OCI-LY7 (cell line): ENCODE data around the gene CREB3L1. TPM values are rescaled to one million over a fixed set of nuclear protein-coding genes. Genes with fewer than 3 reads are reported as not detected.

ENCODE experiments used
- BruUV-seq: library from RNA; stranded (reverse); fragments of 400-500 nt; replicated peaks from 2 replicates; lab custom pipeline; 2021; lab: Mats Ljungman, UMichigan
- CTCF ChIA-PET: fragments of 300-600 bp; sonication (Branson Sonifier 250); formaldehyde crosslinking; loops from one replicate; lab custom pipeline; 2022; ENCODE audit warnings: antibody characterized with exemption; ENCODE audit not compliant: unreplicated experiment; lab: Charles Lee
- POLR2A ChIA-PET: fragments of 300-600 bp; sonication (Branson Sonifier 250); formaldehyde crosslinking; loops from one replicate; lab custom pipeline; 2022; ENCODE audit warnings: antibody characterized with exemption; lab: Charles Lee
- DNase-seq: peaks from one replicate; pipeline ENCODE4 v3.0.0-alpha.2; 2015; ENCODE audit warnings: low spot score
- H2AFZ ChIP-seq: fragments of 200-600 bp; sonication (generic), shearing (Covaris generic); 2 replicates; pipeline ENCODE4 v1.6.1; 2014; ENCODE audit warnings: mild to moderate bottlenecking, antibody characterized with exemption, low read length, moderate library complexity
- H3K27ac ChIP-seq: fragments of 200-600 bp; sonication (generic); 2 replicates; pipeline ENCODE4 v1.5.1; 2014; ENCODE audit warnings: mixed run types, low read depth, mild to moderate bottlenecking, moderate library complexity, low read length, inconsistent platforms; ENCODE audit not compliant: poor library complexity, severe bottlenecking
- H3K36me3 ChIP-seq: fragments of 200-600 bp; sonication (generic); 2 replicates; pipeline ENCODE4 v1.6.1; 2014; ENCODE audit warnings: mild to moderate bottlenecking, antibody characterized with exemption, low read length, moderate library complexity, mixed read lengths; ENCODE audit not compliant: insufficient read depth
- H3K4me1 ChIP-seq: fragments of 200-600 bp; sonication (generic); 2 replicates; pipeline ENCODE4 v1.5.1; 2014; ENCODE audit warnings: mild to moderate bottlenecking, low read length; ENCODE audit not compliant: insufficient read depth, poor library complexity, severe bottlenecking
- H3K4me2 ChIP-seq: fragments of 200-600 bp; sonication (generic); 2 replicates; pipeline ENCODE4 v1.6.1; 2014; ENCODE audit warnings: mild to moderate bottlenecking, low read length
- H3K4me3 ChIP-seq: fragments of 200-600 bp; sonication (generic); 2 replicates; pipeline ENCODE4 v1.5.1; 2014; ENCODE audit warnings: mild to moderate bottlenecking, low read depth, low read length; ENCODE audit not compliant: poor library complexity, severe bottlenecking
- H3K79me2 ChIP-seq: fragments of 200-600 bp; sonication (generic); 2 replicates; pipeline ENCODE4 v1.6.1; 2016; ENCODE audit warnings: low read depth, mild to moderate bottlenecking, low read length, moderate library complexity, mixed read lengths; ENCODE audit not compliant: insufficient read depth
- H3K9me2 ChIP-seq: fragments of 200-600 bp; sonication (generic); 2 replicates; pipeline ENCODE4 v1.6.1; 2016; ENCODE audit warnings: mild to moderate bottlenecking, low read length, mixed read lengths; ENCODE audit not compliant: insufficient read depth
- H3K9me3 ChIP-seq: fragments of 200-600 bp; sonication (generic); 2 replicates; pipeline ENCODE4 v1.6.1; 2014; ENCODE audit warnings: mild to moderate bottlenecking, mixed run types, low read length, mixed read lengths
- H4K20me1 ChIP-seq: fragments of 200-600 bp; sonication (generic); 2 replicates; pipeline ENCODE4 v1.6.1; 2014; ENCODE audit warnings: mild to moderate bottlenecking, antibody characterized with exemption, low read length, moderate library complexity, mixed read lengths; ENCODE audit not compliant: insufficient read depth
- EZH2phosphoT487 ChIP-seq: fragments of 200-600 bp; sonication (generic); IDR thresholded peaks from 2 replicates; pipeline ENCODE4 v1.6.1; 2018; ENCODE audit warnings: low read depth, borderline replicate concordance, mild to moderate bottlenecking, mixed run types, antibody characterized with exemption, low read length, moderate library complexity, mixed read lengths
- intact Hi-C: fragments of 100-400 bp; cut with micrococcal nuclease; formaldehyde crosslinking; loops from one replicate; pipeline ENCODE4 v1.10.0; 2022; ENCODE audit not compliant: unreplicated experiment
- total RNA-seq, 2 experiments: library from RNA; depleted of rRNA in 1 of 2; stranded (reverse); fragments of >200 nt in 1 of 2; shearing (Covaris generic) in 1 of 2; gene quantifications; 2 replicates each; pipeline ENCODE4 v1.2.3, GENCODE V29; 2014 to 2022
- TF ChIP-seq, protein P1 (sequence below): fragments of 200-600 bp; sonication (generic); conservative IDR thresholded peaks from 2 replicates; pipeline ENCODE4 v1.5.1; 2014; ENCODE audit warnings: mild to moderate bottlenecking, antibody characterized with exemption, low read length, moderate library complexity, mixed read lengths

Gene CREB3L1
- total RNA-seq, 2 experiments from 2014 or later: 0.17 TPM; not detected in 1

DNA sequence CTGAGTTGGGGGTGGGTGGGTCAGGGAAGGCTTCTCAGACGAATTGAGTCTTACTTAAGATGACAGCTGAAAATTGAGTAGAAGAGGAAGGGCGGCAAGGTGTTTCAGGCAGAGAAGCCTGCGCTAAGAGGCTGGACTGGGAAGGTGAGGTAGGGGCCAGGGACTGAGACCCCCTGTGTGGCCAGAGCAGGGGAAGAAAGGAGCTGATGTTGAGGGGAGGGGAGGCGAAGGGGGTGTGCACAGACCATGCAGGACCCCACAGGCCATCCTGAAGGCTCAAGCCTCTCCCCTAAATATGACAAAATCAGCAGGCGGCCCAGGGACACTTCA is 40.6 kb upstream of the CREB3L1 start:
- ChIA-PET CTCF (no interaction called here), POLR2A (no interaction called here)
- intact Hi-C loops: loop anchor here (10.0 kb wide), 1 partner anchor 288 kb away; no protein-coding TSS in a partner anchor
- no peaks in the 10 kb centered on the region for H4K20me1 ChIP-seq
- no TSS peak for BruUV-seq
- H3K36me3 ChIP-seq: no peaks in the 10 kb centered on the region
- no peaks in the 10 kb centered on the region for H3K79me2 ChIP-seq
- H3K4me2 ChIP-seq: no peak overlapping the region
- H3K9me3 ChIP-seq: 0 out of 2 replicates have a peak, but pooled peaks cover 8% of the 10 kb centered on the region
- H3K4me3 ChIP-seq: no peak overlapping the region
- no peaks in the 10 kb centered on the region for H3K9me2 ChIP-seq
- no peak overlapping the region for H2AFZ ChIP-seq
- TF ChIP-seq EZH2phosphoT487: no peak
- TF ChIP-seq, protein P1, sequence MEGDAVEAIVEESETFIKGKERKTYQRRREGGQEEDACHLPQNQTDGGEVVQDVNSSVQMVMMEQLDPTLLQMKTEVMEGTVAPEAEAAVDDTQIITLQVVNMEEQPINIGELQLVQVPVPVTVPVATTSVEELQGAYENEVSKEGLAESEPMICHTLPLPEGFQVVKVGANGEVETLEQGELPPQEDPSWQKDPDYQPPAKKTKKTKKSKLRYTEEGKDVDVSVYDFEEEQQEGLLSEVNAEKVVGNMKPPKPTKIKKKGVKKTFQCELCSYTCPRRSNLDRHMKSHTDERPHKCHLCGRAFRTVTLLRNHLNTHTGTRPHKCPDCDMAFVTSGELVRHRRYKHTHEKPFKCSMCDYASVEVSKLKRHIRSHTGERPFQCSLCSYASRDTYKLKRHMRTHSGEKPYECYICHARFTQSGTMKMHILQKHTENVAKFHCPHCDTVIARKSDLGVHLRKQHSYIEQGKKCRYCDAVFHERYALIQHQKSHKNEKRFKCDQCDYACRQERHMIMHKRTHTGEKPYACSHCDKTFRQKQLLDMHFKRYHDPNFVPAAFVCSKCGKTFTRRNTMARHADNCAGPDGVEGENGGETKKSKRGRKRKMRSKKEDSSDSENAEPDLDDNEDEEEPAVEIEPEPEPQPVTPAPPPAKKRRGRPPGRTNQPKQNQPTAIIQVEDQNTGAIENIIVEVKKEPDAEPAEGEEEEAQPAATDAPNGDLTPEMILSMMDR: no peak
- H3K27ac ChIP-seq: no peak overlapping the region
- H3K4me1 ChIP-seq: peaks cover 3% of the 10 kb centered on the region
- no peak for DNase-seq

DNA sequence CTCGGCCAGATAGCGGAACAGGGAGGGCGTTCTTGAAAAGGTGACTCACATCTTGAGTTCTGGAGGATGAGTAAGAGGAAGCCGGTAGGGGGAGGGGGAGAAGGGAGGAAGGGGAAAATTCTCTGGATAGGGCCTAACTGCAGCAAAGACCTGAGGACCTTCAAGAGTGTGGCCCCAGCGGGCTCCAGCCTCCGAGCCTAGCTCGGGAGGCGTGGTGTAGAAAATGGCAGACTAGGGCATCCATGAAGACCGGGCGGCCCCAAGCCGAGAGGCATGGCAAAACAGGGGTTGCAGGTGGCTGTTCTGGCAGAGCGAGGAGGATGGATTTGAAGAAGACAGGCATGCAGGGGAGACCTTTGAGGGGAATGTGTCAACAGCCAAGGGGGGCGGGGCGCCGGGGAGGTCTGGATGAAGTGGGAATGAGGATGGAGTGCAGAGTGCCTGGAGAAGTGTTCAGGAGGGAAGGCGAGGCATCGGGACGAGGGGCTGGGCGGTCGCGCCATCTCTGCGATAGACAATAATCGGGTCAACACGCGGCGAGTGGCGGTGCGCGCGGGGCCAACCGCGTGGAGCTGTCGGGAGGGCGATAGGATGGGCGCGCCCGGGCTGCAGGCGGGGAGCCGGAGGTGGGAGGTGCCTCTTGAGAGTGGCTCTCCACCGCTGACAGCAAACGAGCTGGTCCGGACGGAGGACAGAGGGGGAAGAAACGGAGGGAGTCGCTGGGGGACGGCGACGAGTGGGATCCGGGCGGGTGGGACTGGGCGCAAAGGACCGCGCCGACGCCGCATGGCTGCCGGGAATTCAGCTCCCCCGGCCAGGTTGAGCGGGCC is 40.0 kb upstream of the CREB3L1 start:
- H3K4me3 ChIP-seq: no peak overlapping the region
- no peak overlapping the region for H3K27ac ChIP-seq
- H3K79me2 ChIP-seq: no peaks in the 10 kb centered on the region
- intact Hi-C loops: loop anchor here (10.0 kb wide), 1 partner anchor 287 kb away; no protein-coding TSS in a partner anchor
- 0 out of 2 replicates have a peak, but pooled peaks cover 8% of the 10 kb centered on the region for H3K9me3 ChIP-seq
- ChIA-PET POLR2A (no interaction called here), CTCF (interaction anchor here (2.6 kb wide), 1 partner anchor 72 kb away, joined by 22 read pairs; no protein-coding TSS in a partner anchor)
- H3K4me1 ChIP-seq: peaks cover 7% of the 10 kb centered on the region
- TF ChIP-seq EZH2phosphoT487: no peak
- TF ChIP-seq, protein P1: no peak
- no peaks in the 10 kb centered on the region for H3K9me2 ChIP-seq
- H3K4me2 ChIP-seq: no peak overlapping the region
- H4K20me1 ChIP-seq: no peaks in the 10 kb centered on the region
- no peak for DNase-seq
- no peaks in the 10 kb centered on the region for H3K36me3 ChIP-seq
- H2AFZ ChIP-seq: no peak overlapping the region
- BruUV-seq: no TSS peak
